NCI-H1436 treated with DMSO at 0.1 percent for 48 hours (cell line): ENCODE results near the gene SYT1.
"Not testable (repeated sequence)": the region's sequence is repeated elsewhere in the genome, so short reads cannot be mapped to it uniquely, and the experiment has no call there.

Source experiments
- DNase-seq: peaks from one replicate; lab custom pipeline; 2025; lab: John Stamatoyannopoulos, UW

Gene SYT1

GRCh38 chr12:79407671-79408622, 543.4 kb downstream of the SYT1 start:
- no peak for DNase-seq

GRCh38 chr12:79408689-79409088, 544.1 kb downstream of the SYT1 start:
- no peak for DNase-seq

GRCh38 chr12:79409562-79409961, 545.0 kb downstream of the SYT1 start:
- DNase-seq = no peak

- DNase-seq = no peak
Observed at GRCh38 chr12:79411791-79412190, 547.2 kb downstream of the SYT1 start.

GRCh38 chr12:79413796-79414195, 549.2 kb downstream of the SYT1 start:
- DNase-seq = no peak

- no peak for DNase-seq
Observed at GRCh38 chr12:79414252-79414651, 549.7 kb downstream of the SYT1 start.

GRCh38 chr12:79415321-79415720, 550.7 kb downstream of the SYT1 start:
- DNase-seq = no peak

GRCh38 chr12:79415746-79416435, 551.3 kb downstream of the SYT1 start:
- DNase-seq = no peak

- DNase-seq = no peak
Observed at GRCh38 chr12:79420146-79420618, 555.6 kb downstream of the SYT1 start.

- no peak for DNase-seq
Observed at GRCh38 chr12:79421236-79421740, 556.7 kb downstream of the SYT1 start.

GRCh38 chr12:79422060-79422812, 557.7 kb downstream of the SYT1 start:
- DNase-seq = no peak

GRCh38 chr12:79423560-79423959, 559.0 kb downstream of the SYT1 start:
- DNase-seq = no peak

GRCh38 chr12:79424109-79424721, 559.6 kb downstream of the SYT1 start:
- no peak for DNase-seq

GRCh38 chr12:79426121-79426520, 561.5 kb downstream of the SYT1 start:
- DNase-seq = no peak

GRCh38 chr12:79426744-79427143, 562.2 kb downstream of the SYT1 start:
- DNase-seq = not testable (repeated sequence)

GRCh38 chr12:79433465-79434072, 569.0 kb downstream of the SYT1 start:
- DNase-seq = no peak

- no peak for DNase-seq
Observed at GRCh38 chr12:79434561-79434960, 570.0 kb downstream of the SYT1 start.

- no peak for DNase-seq
Observed at GRCh38 chr12:79435742-79436141, 571.2 kb downstream of the SYT1 start.

- DNase-seq = no peak
Observed at GRCh38 chr12:79438480-79439174, 574.1 kb downstream of the SYT1 start.

GRCh38 chr12:79439175-79439825, 574.7 kb downstream of the SYT1 start:
- no peak for DNase-seq
